ENCODE data around the gene SEC23B. TPM values are rescaled to one million over a fixed set of nuclear protein-coding genes. Genes with fewer than 3 reads are reported as not detected.
A peak's percentile ranks its signal among the peaks of the same experiment; 100 is the strongest.

SEC23B gene
- total and polyA plus RNA-seq, 2 of the 13 experiments (the other 11 are each of a cell fraction or from before 2014, with no cell fraction given), result 114 to 120 TPM

DNA sequence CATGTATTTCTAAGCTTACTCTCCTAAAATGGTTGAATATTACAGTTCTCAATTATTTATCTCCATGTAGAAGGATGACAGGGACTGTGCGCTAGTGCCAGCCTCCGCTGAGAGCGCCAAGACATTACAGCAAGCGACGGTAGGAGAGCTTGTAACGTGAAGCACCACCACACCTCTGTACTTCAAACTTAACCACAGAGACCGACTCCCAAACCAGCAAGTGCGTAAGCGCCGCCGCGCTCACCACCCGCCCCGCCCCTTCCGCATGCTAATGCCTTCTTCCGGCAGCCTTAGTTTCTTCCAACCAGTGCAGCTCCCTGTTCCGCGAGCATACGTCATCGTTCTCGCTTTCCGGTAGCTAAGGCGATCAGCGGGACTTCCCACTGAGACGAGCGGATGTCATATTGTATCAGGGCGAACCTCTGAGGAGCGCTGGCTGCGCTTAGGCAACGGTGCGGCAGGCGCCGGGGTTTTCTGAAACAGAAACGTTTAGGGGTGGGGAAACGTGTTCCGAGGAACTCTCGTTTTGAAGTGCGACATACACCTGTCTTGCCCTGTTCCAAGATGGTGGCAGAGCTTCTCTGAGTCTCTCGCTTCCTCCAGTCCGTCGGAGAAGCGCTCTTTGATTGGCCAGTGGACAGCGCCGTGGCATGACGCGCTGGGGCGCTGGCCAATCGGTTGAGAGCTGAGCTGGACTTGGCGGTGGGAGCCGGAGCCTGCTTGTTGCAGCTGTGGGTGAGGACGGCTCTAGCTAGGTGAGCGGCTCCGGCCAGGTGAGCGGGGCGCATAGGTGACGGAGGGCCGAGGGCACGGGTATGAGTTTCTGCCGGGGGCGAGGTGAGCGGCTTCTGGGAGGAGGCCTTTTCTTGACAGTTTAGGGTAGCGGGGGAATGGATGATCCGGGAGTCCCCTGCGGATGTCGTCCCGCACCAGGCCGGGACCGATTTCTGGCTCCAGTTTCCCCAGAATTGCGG lies at the start of gene SEC23B (continued):
- TF ChIP-seq CBX2 (IDR thresholded peaks at IDR 0.05; ENCODE audit: low read depth, low read length) (0 out of 2 replicates have a peak, but pooled peaks have one; percentile 23), CBX2 (CRISPR knock-in tag; IDR thresholded peaks at IDR 0.05; ENCODE audit: low read depth) (peak; percentile 91; the same call in 1 of the 2 replicates), KDM1A (CRISPR knock-in tag; IDR thresholded peaks at IDR 0.05) (peak; percentile 66; the same call in 1 of the 2 replicates), POLR2AphosphoS2 (IDR thresholded peaks at IDR 0.05; ENCODE audit: low read depth, low read length) (peak; percentile 92; the same call in 1 of the 2 replicates), ARID4A (CRISPR knock-in tag; IDR thresholded peaks at IDR 0.05; ENCODE audit: borderline replicate concordance) (peak; percentile 96), EP300 (IDR thresholded peaks at IDR 0.05; ENCODE audit: low read depth in 2 of 2, low read length in 2 of 2) (no peak; a peak in 1 of 4 replicates), EP300 (CRISPR knock-in tag; IDR thresholded peaks at IDR 0.05; ENCODE audit: borderline replicate concordance) (peak; percentile 76), MTA3 (CRISPR knock-in tag; IDR thresholded peaks at IDR 0.05) (no peak), BHLHE40 (IDR thresholded peaks at IDR 0.05; ENCODE audit: low read length) (peak; percentile 51; the same call in 1 of the 2 replicates), DMTF1 (CRISPR knock-in tag; IDR thresholded peaks at IDR 0.05) (peak; percentile 80), ZNF547 (CRISPR knock-in tag; IDR thresholded peaks at IDR 0.05) (peak; percentile 97), AHDC1 (CRISPR knock-in tag; IDR thresholded peaks at IDR 0.05; ENCODE audit: borderline replicate concordance) (no peak), ZNF260 (CRISPR knock-in tag; IDR thresholded peaks at IDR 0.05; ENCODE audit: borderline replicate concordance, low read depth) (no peak), SALL1 (CRISPR knock-in tag; IDR thresholded peaks at IDR 0.05) (peak; percentile 96), ZNF432 (CRISPR knock-in tag; IDR thresholded peaks at IDR 0.05; ENCODE audit: borderline replicate concordance) (no peak), MED8 (CRISPR knock-in tag; IDR thresholded peaks at IDR 0.05; ENCODE audit: insufficient replicate concordance) (no peak)
